ENCODE results near the gene HS1BP3.

GRCh38 chr2:20620271-20620681 lies 30.6 kb downstream of the HS1BP3 start:
- no peak for TF ChIP-seq EP300 (IDR thresholded peaks at IDR 0.05; ENCODE audit: borderline replicate concordance)
- TF ChIP-seq MAX (IDR thresholded peaks at IDR 0.05): no peak
- no peak for TF ChIP-seq TAF1 (IDR thresholded peaks at IDR 0.05; ENCODE audit: low read depth)
- TF ChIP-seq TCF12 (IDR thresholded peaks at IDR 0.05; ENCODE audit: low read depth): no peak
- no peak for TF ChIP-seq CEBPB (IDR thresholded peaks at IDR 0.05)
- no peak for TF ChIP-seq REST (IDR thresholded peaks at IDR 0.05; ENCODE audit: low read depth)
- TF ChIP-seq TEAD4 (IDR thresholded peaks at IDR 0.05): no peak
